ENCODE data around the gene RBMS3.

Gene RBMS3

DNA sequence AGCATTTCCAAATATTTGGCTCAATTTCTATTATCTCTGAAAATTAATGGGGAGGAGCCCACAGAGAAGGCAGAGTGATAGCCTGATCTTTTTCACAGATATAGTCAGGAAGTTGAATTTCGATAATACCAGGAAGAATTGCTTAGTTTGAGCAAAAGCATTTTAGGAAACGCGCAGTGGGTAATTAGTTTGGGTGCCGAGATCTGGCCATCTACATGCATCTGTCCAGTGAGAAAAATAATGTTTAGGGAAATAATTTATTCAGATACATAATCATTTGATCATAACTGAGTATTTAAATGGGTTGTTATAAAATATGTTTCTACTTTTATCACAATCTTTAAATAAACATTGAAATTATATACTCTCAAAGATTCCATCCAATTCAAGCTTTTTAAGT lies 653.9 kb downstream of the RBMS3 start:
- H3K4me3 ChIP-seq (replicated peaks; ENCODE audit: low read depth, low read length): no peak overlapping the region
- TF ChIP-seq, protein P1, sequence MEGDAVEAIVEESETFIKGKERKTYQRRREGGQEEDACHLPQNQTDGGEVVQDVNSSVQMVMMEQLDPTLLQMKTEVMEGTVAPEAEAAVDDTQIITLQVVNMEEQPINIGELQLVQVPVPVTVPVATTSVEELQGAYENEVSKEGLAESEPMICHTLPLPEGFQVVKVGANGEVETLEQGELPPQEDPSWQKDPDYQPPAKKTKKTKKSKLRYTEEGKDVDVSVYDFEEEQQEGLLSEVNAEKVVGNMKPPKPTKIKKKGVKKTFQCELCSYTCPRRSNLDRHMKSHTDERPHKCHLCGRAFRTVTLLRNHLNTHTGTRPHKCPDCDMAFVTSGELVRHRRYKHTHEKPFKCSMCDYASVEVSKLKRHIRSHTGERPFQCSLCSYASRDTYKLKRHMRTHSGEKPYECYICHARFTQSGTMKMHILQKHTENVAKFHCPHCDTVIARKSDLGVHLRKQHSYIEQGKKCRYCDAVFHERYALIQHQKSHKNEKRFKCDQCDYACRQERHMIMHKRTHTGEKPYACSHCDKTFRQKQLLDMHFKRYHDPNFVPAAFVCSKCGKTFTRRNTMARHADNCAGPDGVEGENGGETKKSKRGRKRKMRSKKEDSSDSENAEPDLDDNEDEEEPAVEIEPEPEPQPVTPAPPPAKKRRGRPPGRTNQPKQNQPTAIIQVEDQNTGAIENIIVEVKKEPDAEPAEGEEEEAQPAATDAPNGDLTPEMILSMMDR (IDR thresholded peaks at IDR 0.05; ENCODE audit: low read depth, low read length, missing control alignments): no peak
- DNase-seq (ENCODE audit: extremely low read depth, low read depth): no peak

DNA sequence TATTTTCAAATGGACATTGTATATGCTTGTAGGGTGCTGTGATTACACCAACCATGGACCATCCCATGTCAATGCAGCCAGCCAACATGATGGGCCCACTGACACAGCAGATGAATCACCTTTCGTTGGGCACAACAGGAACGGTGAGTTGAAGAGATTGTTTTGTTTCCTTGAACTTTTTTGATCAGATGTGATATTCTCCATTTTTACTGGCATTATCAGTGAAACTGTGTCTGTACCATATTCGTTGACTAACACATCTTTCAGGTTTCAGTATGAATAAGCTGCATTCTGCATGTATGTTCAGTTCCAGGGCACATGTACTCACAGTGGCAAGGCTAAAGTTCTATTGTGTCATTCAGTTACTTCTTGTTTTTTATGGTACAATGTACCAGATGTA lies 655.2 kb downstream of the RBMS3 start:
- DNase-seq (ENCODE audit: extremely low read depth, low read depth): no peak
- H3K4me3 ChIP-seq (replicated peaks; ENCODE audit: low read depth, low read length): no peak overlapping the region
- TF ChIP-seq, protein P1 (IDR thresholded peaks at IDR 0.05; ENCODE audit: low read depth, low read length, missing control alignments): no peak

DNA sequence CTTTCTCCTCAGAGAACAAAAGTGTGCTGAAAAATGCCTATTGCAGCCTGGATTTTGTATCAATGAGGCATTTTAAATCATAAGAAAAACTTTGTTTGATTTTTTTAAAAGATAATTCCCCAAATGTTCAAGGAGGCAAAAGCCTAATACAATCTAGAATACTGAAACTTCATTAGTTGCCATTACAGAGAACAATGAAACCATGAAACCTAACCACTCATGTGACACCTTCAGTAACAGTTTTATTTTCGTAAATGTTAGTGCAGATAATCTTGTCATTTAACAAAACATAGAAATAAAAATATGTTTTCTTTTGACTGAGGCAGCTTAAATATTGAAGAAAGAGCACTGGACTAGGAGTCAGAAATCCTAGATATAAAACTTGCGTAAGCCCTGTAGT lies 655.9 kb downstream of the RBMS3 start:
- TF ChIP-seq, protein P1 (IDR thresholded peaks at IDR 0.05; ENCODE audit: low read depth, low read length, missing control alignments): no peak
- no peak for DNase-seq (ENCODE audit: extremely low read depth, low read depth)

DNA sequence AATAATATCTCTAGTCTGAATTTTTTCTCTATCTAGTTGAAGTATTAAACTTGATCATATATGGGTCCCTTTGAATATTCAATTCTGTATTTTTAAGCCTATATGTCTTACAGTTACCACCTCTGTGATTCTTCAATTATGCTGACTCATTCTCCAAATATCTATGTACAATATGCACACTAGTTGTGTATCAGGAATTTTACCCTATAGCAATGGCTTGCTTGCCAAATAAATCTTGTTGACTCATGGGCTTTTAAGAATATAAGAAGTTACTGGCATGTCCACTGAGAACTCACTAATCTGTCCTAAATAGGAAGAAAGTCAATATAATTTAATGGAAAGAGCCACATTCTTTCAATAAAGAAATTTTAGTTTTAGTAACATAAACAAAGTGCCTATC lies 656.3 kb downstream of the RBMS3 start:
- H3K4me3 ChIP-seq (replicated peaks; ENCODE audit: low read depth, low read length): no peak overlapping the region
- TF ChIP-seq, protein P1 (IDR thresholded peaks at IDR 0.05; ENCODE audit: low read depth, low read length, missing control alignments): no peak
- no peak for DNase-seq (ENCODE audit: extremely low read depth, low read depth)

More for the DNA sequence above, 655.9 kb downstream of the RBMS3 start:
- H3K4me3 ChIP-seq (replicated peaks; ENCODE audit: low read depth, low read length): no peak overlapping the region

DNA sequence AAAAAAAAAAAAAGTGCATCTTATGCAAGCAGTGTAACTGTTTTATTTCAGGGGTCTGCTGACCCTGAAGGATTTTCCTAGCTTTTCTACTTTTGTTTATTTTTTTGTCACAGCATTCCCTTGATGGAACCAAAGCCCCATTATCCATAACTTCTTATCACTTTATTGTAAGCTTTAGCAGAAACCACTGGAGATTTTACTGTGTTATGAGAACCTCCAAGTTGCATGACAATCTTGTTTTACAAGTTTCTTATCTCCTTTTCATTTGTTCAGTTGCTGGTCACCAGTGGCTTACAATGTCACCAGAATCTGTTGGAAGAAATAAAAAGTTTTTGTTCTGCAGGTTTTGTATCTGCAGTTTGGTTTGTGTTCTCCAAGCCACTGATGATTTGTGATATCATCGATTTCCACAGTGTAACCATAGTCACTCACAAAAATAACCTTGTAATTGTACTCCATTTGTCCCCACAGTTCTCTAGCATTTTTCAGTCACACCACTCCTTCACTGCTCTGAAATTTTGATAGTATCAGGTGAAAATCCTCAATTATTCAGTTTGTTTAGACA lies 660.0 kb downstream of the RBMS3 start:
- H3K4me3 ChIP-seq (replicated peaks; ENCODE audit: low read depth, low read length): no peak overlapping the region
- no peak for DNase-seq (ENCODE audit: extremely low read depth, low read depth)
- TF ChIP-seq, protein P1 (IDR thresholded peaks at IDR 0.05; ENCODE audit: low read depth, low read length, missing control alignments): no peak

DNA sequence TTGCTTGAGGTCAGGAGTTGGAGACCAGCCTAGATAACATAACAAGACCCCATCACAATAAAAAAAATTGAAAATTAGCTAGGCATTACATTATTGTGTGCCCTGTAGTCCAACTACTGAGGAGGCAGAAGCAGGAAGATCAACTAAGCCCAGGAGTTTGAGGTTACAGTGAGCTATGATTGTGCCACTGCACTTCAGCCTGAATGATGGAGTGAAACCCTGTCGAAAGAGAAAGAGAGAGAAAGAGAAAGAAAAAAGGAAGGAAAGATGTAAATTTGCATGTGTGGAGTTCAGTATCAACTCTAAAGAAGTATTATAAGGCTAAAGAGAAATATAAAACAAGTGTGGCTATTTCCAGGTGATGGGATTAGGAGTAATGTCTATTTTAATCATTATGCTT lies 661.4 kb downstream of the RBMS3 start:
- no peak for DNase-seq (ENCODE audit: extremely low read depth, low read depth)
- TF ChIP-seq, protein P1 (IDR thresholded peaks at IDR 0.05; ENCODE audit: low read depth, low read length, missing control alignments): no peak
- no peak overlapping the region for H3K4me3 ChIP-seq (replicated peaks; ENCODE audit: low read depth, low read length)

DNA sequence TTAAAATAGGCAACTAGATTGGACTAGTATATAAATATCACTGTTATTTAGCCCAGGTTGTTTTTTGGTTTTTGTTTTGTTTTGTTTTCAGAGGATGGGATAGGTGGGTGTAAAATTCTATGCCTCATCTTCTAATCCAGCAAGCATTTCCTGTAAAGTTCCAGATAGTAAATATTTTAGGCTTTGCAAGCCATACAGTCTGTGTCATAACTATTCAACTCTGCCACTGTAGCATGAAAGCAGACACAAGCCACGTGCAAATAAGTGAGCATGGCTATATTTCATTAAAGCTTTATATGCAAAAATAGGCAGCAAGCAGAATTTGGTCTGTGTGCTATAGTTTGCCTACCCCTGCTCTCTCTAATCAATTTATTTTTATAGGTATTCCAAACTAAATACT lies 668.3 kb downstream of the RBMS3 start:
- DNase-seq (ENCODE audit: extremely low read depth, low read depth): no peak
- TF ChIP-seq, protein P1 (IDR thresholded peaks at IDR 0.05; ENCODE audit: low read depth, low read length, missing control alignments): no peak
- H3K4me3 ChIP-seq (replicated peaks; ENCODE audit: low read depth, low read length): no peak overlapping the region

All from HFF-Myc (cell line).